ENCODE results near the gene ATG16L2.
A peak's percentile ranks its signal among the peaks of the same experiment; 100 is the strongest.

ATG16L2 gene

GRCh38 chr11:72814286-72815109 is at the start of gene ATG16L2:
Gene ATG16L2 (plus strand): TSS chr11:72814411. CDS start chr11:72814446, 35 bp downstream.
- TF ChIP-seq CTCF (IDR thresholded peaks at IDR 0.05; ENCODE audit: control insufficient read depth, extremely low read depth, insufficient read depth) = peak; percentile 17; the same call in 1 of the 2 replicates
- peak; percentile 47 for DNase-seq (ENCODE audit: low read depth)
- H3K4me3 ChIP-seq (ENCODE audit: low read depth, low read length) = peak within 1 kb of the TSS; percentile 86

- DNase-seq (ENCODE audit: low read depth) = no peak
- H3K4me3 ChIP-seq (ENCODE audit: low read depth, low read length) = no peak overlapping the region
- TF ChIP-seq CTCF (IDR thresholded peaks at IDR 0.05; ENCODE audit: control insufficient read depth, extremely low read depth, insufficient read depth) = no peak
These were observed 49.7 kb upstream of the ATG16L2 start for GRCh38 chr11:72764503-72764902.

GRCh38 chr11:72766152-72766902 is 47.9 kb upstream of the ATG16L2 start:
- DNase-seq (ENCODE audit: low read depth) = no peak
- TF ChIP-seq CTCF (IDR thresholded peaks at IDR 0.05; ENCODE audit: control insufficient read depth, extremely low read depth, insufficient read depth) = no peak

GRCh38 chr11:72767203-72768062 is 46.8 kb upstream of the ATG16L2 start:
- TF ChIP-seq CTCF (IDR thresholded peaks at IDR 0.05; ENCODE audit: control insufficient read depth, extremely low read depth, insufficient read depth) = no peak
- no peak overlapping the region for H3K4me3 ChIP-seq (ENCODE audit: low read depth, low read length)
- no peak for DNase-seq (ENCODE audit: low read depth)

More at GRCh38 chr11:72766152-72766902, 47.9 kb upstream of the ATG16L2 start:
- no peak overlapping the region for H3K4me3 ChIP-seq (ENCODE audit: low read depth, low read length)

- TF ChIP-seq CTCF (IDR thresholded peaks at IDR 0.05; ENCODE audit: control insufficient read depth, extremely low read depth, insufficient read depth) = no peak
- DNase-seq (ENCODE audit: low read depth) = no peak
- no peak overlapping the region for H3K4me3 ChIP-seq (ENCODE audit: low read depth, low read length)
These were observed 45.6 kb upstream of the ATG16L2 start for GRCh38 chr11:72768581-72768980.

GRCh38 chr11:72769680-72770079 is 44.5 kb upstream of the ATG16L2 start:
- no peak for TF ChIP-seq CTCF (IDR thresholded peaks at IDR 0.05; ENCODE audit: control insufficient read depth, extremely low read depth, insufficient read depth)
- no peak for DNase-seq (ENCODE audit: low read depth)
- no peak overlapping the region for H3K4me3 ChIP-seq (ENCODE audit: low read depth, low read length)
